Measurements from ENCODE around the gene WDPCP.
"Not testable (repeated sequence)": the region's sequence is repeated elsewhere in the genome, so short reads cannot be mapped to it uniquely, and the experiment has no call there.

Gene WDPCP

GRCh38 chr2:63195310-63195709 lies 393.0 kb downstream of the WDPCP start:
- no peak for DNase-seq

- no peak for DNase-seq
Measured at GRCh38 chr2:63194175-63194574, 394.1 kb downstream of the WDPCP start.

- DNase-seq, result no peak
Measured at GRCh38 chr2:63192889-63193774, 395.1 kb downstream of the WDPCP start.

GRCh38 chr2:63192169-63192888 lies 395.9 kb downstream of the WDPCP start:
- DNase-seq, result no peak

GRCh38 chr2:63189026-63189425 lies 399.3 kb downstream of the WDPCP start:
- DNase-seq, result no peak

GRCh38 chr2:63186331-63186730 lies 401.9 kb downstream of the WDPCP start:
- DNase-seq, result no peak

GRCh38 chr2:63163161-63163820 lies 425.0 kb downstream of the WDPCP start:
- DNase-seq, result no peak

- DNase-seq, result no peak
Measured at GRCh38 chr2:63159262-63159661, 429.0 kb downstream of the WDPCP start.

GRCh38 chr2:63136683-63137082 lies 451.6 kb downstream of the WDPCP start:
- not testable (repeated sequence) for DNase-seq

- DNase-seq, result no peak
Measured at GRCh38 chr2:63132020-63132419, 456.3 kb downstream of the WDPCP start.

- no peak for DNase-seq
Measured at GRCh38 chr2:63131196-63131595, 457.1 kb downstream of the WDPCP start.

- no peak for DNase-seq
Measured at GRCh38 chr2:63127594-63127993, 460.7 kb downstream of the WDPCP start.

GRCh38 chr2:63124850-63125249 lies 463.4 kb downstream of the WDPCP start:
- no peak for DNase-seq

GRCh38 chr2:63124218-63124617 lies 464.1 kb downstream of the WDPCP start:
- DNase-seq, result no peak

GRCh38 chr2:63122921-63123320 lies 465.4 kb downstream of the WDPCP start:
- no peak for DNase-seq

- no peak for DNase-seq
Measured at GRCh38 chr2:63121055-63121834, 467.0 kb downstream of the WDPCP start.

- no peak for DNase-seq
Measured at GRCh38 chr2:63118821-63119220, 469.5 kb downstream of the WDPCP start.

GRCh38 chr2:63104482-63104881 lies 483.8 kb downstream of the WDPCP start:
- DNase-seq, result no peak

GRCh38 chr2:63101954-63102353 lies 486.3 kb downstream of the WDPCP start:
- no peak for DNase-seq

GRCh38 chr2:63099032-63099431 lies 489.2 kb downstream of the WDPCP start:
- DNase-seq, result no peak

- no peak for DNase-seq
Measured at GRCh38 chr2:63096491-63096890, 491.8 kb downstream of the WDPCP start.

- DNase-seq, result no peak
Measured at GRCh38 chr2:63093502-63093901, 494.8 kb downstream of the WDPCP start.

- no peak for DNase-seq
Measured at GRCh38 chr2:63092857-63093256, 495.4 kb downstream of the WDPCP start.

Measured in CD4-positive, alpha-beta T cell treated with Interleukin-4 for 4 hours (primary cell).